Epithelial cell of proximal tubule (primary cell): ENCODE measurements around the gene COL20A1. TPM values are rescaled to one million over a fixed set of nuclear protein-coding genes. Genes with fewer than 3 reads are reported as not detected.

Experiments used
- DNase-seq: peaks from one replicate; pipeline ENCODE4 v3.0.0-alpha.2; 2011; ENCODE audit warnings: low read depth
- H3K4me3 ChIP-seq: 2 replicates; pipeline ENCODE4 v1.5.1; 2011; ENCODE audit warnings: low read depth, mild to moderate bottlenecking, low read length
- CTCF ChIP-seq: conservative IDR thresholded peaks from 2 replicates; pipeline ENCODE4 v1.5.1; 2012; ENCODE audit warnings: low read depth, mild to moderate bottlenecking, low read length
- total RNA-seq: library from RNA; depleted of rRNA; stranded (reverse); fragments of >200 nt; gene quantifications from 2 replicates; pipeline ENCODE4 v1.2.3, GENCODE V29; 2015

Gene COL20A1
- total RNA-seq, 1 donor from 2014 or later: not detected

- DNase-seq: no peak
- TF ChIP-seq CTCF: no peak
- no peak overlapping the region for H3K4me3 ChIP-seq
These were observed 66.4 kb downstream of the COL20A1 start for GRCh38 chr20:63359164-63359934.

- TF ChIP-seq CTCF: no peak
- H3K4me3 ChIP-seq: no peak overlapping the region
- DNase-seq: no peak
These were observed 67.2 kb downstream of the COL20A1 start for GRCh38 chr20:63359937-63360849.

- TF ChIP-seq CTCF: no peak
- no peak for DNase-seq
These were observed 68.0 kb downstream of the COL20A1 start, which contains the start of gene CHRNA4 for GRCh38 chr20:63360850-63361518. CHRNA4 (minus strand) TSS chr20:63361349; CDS start chr20:63361165, 184 bp downstream.

GRCh38 chr20:63361519-63362435 is 68.8 kb downstream of the COL20A1 start:
- DNase-seq: no peak
- H3K4me3 ChIP-seq: no peak overlapping the region
- no peak for TF ChIP-seq CTCF

More at GRCh38 chr20:63360850-63361518, 68.0 kb downstream of the COL20A1 start, which contains the start of gene CHRNA4:
- H3K4me3 ChIP-seq: no peak within 1 kb of the TSS

GRCh38 chr20:63362436-63363009 is 69.5 kb downstream of the COL20A1 start:
- no peak for DNase-seq
- H3K4me3 ChIP-seq: no peak overlapping the region
- no peak for TF ChIP-seq CTCF
